GM18909 (cell line): ENCODE measurements around the gene TROAP.
"Not testable (repeated sequence)": the region's sequence is repeated elsewhere in the genome, so short reads cannot be mapped to it uniquely, and the experiment has no call there.

Experiments
- ATAC-seq: cut with Tn5 transposase; IDR thresholded peaks from one replicate; pipeline ENCODE4 v1.9.1; 2021; ENCODE audit warnings: mild to moderate bottlenecking; ENCODE audit not compliant: unreplicated experiment, poor library complexity

The TROAP gene

GRCh38 chr12:49322708-49323523 lies at the start of gene TROAP:
TROAP (plus strand) TSS chr12:49323255; CDS start chr12:49323609, 354 bp downstream.
- ATAC-seq, result peak; percentile 98

GRCh38 chr12:49273726-49274395 lies 49.2 kb upstream of the TROAP start:
- no peak for ATAC-seq

- no peak for ATAC-seq
These were observed 48.5 kb upstream of the TROAP start for GRCh38 chr12:49274396-49275069.

- no peak for ATAC-seq
These were observed 46.5 kb upstream of the TROAP start for GRCh38 chr12:49276304-49277290.

- ATAC-seq, result no peak
These were observed 45.6 kb upstream of the TROAP start for GRCh38 chr12:49277466-49277865.

GRCh38 chr12:49279706-49280159 lies 43.3 kb upstream of the TROAP start:
- no peak for ATAC-seq

GRCh38 chr12:49280545-49280944 lies 42.5 kb upstream of the TROAP start:
- ATAC-seq, result not testable (repeated sequence)

GRCh38 chr12:49282302-49282701 lies 40.8 kb upstream of the TROAP start:
- no peak for ATAC-seq

GRCh38 chr12:49282740-49283375 lies 40.2 kb upstream of the TROAP start:
- not testable (repeated sequence) for ATAC-seq

GRCh38 chr12:49283541-49284429 lies 39.3 kb upstream of the TROAP start:
- no peak for ATAC-seq

- no peak for ATAC-seq
These were observed 38.4 kb upstream of the TROAP start for GRCh38 chr12:49284672-49285071.

GRCh38 chr12:49287876-49288275 lies 35.2 kb upstream of the TROAP start:
- ATAC-seq, result no peak

- no peak for ATAC-seq
These were observed 34.6 kb upstream of the TROAP start for GRCh38 chr12:49288412-49288853.

GRCh38 chr12:49288922-49289555 lies 34.0 kb upstream of the TROAP start:
- no peak for ATAC-seq

GRCh38 chr12:49292729-49293055 lies 30.4 kb upstream of the TROAP start:
- no peak for ATAC-seq

GRCh38 chr12:49293056-49293956 lies 29.7 kb upstream of the TROAP start:
- ATAC-seq, result no peak
